ENCODE results near the gene MUC4.
"Not testable (repeated sequence)": the region's sequence is repeated elsewhere in the genome, so short reads cannot be mapped to it uniquely, and the experiment has no call there.

The MUC4 gene

DNA sequence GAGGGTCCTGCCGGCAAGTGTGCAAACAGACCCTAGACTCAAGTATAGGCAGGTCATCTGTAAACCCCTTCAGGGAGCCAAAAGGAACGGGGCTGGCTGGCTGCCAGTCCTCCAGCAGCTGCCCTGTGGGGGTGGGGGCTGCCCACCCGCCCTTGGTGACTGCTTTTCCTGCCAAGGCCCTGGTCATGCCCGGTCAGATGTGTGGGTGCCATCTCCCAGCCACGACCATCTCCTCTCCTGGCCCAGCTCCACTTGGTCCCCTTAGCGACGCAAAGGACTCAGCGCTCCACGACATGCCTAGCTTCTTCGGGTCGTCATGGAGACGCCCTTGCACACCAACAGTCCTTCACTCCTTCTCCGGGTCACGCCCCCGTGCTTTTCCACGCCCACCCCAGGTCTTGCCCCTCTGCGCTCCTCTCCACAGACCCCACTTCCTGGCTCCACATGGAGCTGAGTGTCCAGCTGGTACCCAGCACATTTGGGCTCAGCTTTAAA is 2.4 kb downstream of the MUC4 start:
- DNase-seq, result no peak

DNA sequence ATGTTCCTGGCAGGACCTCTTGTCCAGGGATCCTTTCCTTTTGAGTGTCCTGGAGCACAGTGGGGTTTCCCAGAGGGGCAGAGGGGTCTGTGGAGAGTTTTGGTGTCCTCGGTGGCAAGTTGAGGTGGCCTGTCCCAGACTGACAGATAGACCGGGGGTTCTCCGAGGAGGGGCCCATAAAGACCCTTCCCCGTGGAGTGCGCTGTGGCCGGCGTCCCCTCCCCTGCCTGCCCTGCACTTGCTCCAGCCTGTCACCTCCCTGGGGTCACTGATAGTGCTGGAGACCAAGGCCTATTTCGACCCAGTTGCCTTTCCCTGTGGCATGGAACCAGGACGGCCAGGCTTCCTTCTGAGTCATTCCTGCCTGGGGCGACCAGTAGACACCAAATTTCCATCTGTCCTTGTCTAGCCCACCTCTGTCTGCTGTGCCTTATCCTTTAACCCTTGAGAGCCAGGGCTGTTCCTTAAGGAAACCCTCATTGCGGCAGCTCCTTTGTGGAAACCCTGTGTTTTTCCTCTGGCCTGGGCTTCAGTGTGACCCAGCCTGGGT is 2.9 kb downstream of the MUC4 start:
- no peak for DNase-seq

DNA sequence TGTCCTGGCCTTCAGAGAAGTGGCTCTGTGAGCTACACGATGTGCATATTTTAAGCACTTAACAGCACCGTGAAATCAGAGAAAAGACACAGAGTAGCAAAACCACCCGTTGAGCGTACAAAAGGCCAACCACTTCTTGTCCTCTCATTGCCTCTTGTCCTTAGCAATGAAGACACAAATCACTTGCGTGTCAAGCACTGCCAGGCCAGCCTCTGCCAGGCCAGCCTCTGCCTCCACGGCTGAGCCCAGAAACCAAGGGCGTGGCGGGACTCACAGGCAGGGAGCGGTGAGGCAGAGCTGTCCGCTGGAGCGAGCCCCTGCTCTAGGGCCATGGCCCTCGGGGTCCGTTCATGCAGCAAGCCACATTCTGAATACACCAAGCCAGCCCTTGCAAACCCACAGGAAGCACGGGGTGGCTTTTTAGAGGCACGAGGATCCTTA is 4.0 kb downstream of the MUC4 start:
- DNase-seq, result no peak

DNA sequence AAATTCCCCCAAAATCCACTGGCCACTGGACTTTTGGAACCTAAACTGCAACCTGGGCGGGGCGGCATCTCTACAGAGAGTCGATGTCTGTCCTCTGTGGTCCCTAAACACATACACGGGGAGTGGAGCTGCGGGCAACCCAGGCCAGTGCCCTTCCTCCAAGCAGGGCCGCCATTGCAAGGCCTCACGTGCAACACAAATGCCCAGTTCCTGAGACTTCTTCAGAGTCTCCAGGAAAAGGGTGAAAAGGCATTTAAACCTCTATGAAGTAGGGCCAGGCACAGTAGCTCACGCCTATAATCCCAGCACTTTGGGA is 4.9 kb downstream of the MUC4 start:
- DNase-seq, result no peak

DNA sequence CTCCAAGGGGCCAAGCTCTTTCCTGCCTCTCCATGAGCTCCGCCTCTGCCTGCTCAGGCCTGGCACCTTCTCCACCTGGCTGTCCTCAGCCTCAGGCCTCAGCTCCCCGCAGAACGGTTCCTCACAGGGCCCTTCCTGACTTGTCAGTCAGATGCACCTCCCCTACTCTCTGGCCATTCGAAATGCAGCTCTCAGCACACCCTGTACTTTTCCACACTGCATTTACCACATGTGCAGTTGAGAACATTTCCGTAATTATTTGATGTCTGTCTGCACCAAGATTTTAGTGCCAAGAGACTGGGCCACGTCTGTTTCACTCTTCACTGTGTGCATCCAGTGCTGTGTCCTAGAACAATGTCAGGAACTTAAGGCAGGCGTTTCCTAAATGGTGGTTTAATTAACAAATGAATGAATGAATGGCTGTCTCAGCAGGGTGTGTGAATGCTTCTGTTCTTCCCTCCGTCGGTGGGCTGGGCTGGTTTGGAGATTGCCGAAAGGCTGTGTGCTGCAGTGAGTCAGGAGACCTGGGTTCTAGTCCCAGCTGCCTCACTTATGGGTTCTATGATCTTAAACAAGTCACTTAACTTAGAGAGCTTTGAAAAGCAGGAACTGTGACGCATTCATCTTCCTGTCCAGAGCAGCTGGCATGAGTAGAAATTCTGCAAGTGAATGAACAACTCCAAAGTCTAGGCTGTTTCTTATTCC is 5.4 kb downstream of the MUC4 start:
- no peak for DNase-seq

DNA sequence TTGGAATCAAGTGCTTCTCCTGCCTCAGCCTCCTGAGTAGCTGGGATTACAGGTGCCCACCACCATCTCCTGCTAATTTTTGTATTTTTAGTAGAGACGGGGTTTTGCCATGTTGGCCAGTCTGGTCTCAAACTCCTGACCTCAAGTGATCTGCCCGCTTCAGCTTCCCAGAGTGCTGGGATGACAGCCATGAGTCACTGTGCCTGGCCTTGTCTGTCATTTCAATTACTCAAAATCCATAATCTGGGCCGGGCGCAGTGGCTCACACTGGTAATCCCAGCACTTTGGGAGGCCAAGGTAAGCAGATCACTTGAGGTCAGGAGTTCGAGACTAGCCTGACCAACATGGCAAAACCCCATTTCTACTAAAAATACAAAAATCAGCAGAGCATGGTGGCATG is 6.1 kb downstream of the MUC4 start:
- not testable (repeated sequence) for DNase-seq

DNA sequence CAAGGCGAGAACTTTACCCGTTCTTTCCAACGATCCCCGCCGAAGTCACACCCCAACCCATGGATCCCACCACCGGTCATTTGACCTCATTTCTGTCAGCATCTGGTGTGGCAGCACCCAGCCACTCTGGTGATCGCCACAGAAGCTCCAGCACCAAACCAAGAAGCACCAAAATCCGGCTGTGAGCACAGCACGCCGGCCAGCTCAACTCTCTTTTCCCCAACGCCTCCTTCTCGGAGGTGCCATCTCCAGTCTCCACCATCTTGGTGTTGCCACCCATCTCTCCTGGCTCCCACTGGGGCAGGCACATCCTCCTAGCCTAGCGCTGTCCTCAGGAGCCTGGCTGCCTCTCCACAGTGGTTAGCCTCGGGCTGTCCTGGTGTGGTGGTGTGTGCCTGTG is 6.5 kb downstream of the MUC4 start:
- no peak for DNase-seq

DNA sequence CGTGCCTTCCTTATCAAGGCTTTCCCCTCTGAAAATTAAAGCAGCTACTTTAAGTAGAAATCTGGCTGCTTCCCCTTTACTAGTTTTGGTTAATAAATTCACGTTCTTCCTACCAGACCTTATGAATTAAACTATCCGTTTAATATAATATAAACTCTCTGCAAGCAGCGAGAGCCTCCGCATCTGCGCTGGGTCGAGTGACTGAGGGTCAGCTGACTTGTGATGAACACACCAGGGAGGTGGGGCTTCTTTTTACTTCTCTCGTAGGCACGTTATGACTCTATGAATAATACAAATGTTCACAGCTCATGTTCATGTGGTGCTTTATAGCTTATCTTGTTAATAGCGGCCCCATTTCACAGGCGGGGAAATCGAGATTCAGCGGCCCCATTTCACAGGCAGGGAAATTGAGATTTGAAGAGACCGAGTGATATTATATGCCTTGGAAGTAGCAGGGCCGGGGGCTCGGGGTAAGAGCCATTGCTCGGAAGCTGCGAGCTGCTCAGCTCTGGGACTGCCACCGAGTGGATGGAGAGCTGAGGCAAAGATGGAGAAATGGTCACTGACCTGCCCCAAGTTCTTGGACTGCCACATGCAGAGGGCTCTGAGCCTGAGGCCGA is 8.3 kb downstream of the MUC4 start:
- no peak for DNase-seq

DNA sequence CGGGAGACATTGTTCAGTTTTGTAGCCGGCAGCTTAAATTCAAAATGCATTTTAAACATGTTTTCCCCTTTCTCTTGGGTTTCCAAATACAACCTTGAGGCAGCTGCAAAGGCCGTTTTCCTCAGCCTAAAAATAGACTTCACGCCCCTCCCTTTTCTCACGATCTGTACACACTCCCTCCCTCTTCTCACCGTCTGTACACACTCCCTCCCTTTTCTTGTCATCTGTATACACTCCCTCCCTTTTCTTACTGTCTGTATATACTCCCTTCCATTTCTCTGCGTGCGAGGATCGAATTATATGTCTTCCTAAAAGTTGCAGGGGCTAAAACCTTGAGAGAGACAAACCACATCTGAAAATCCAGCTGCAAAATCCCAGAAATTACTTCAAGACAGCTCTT is 8.9 kb downstream of the MUC4 start:
- DNase-seq, result no peak

DNA sequence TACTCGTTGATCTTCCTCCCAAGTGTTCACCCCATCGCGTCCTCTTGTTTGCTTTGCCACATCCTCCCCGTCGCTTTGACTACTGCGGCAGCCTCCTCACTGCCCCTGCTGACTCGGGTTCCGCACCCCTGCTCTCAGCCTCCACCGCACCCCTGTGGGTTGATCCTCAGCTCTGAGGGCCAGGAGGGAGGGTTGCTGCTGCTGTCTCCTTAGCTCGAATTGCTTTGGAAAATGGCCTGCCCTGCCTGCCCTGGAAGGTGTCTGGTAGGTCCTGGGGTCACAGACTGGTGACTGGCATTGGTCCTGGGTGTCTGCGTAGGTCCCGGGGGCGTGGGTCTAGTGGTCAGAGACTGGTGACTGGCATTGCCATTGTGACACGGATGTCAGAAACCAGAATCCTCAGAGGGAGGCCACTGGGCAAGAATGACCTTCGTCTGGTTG is 9.4 kb downstream of the MUC4 start:
- no peak for DNase-seq

DNA sequence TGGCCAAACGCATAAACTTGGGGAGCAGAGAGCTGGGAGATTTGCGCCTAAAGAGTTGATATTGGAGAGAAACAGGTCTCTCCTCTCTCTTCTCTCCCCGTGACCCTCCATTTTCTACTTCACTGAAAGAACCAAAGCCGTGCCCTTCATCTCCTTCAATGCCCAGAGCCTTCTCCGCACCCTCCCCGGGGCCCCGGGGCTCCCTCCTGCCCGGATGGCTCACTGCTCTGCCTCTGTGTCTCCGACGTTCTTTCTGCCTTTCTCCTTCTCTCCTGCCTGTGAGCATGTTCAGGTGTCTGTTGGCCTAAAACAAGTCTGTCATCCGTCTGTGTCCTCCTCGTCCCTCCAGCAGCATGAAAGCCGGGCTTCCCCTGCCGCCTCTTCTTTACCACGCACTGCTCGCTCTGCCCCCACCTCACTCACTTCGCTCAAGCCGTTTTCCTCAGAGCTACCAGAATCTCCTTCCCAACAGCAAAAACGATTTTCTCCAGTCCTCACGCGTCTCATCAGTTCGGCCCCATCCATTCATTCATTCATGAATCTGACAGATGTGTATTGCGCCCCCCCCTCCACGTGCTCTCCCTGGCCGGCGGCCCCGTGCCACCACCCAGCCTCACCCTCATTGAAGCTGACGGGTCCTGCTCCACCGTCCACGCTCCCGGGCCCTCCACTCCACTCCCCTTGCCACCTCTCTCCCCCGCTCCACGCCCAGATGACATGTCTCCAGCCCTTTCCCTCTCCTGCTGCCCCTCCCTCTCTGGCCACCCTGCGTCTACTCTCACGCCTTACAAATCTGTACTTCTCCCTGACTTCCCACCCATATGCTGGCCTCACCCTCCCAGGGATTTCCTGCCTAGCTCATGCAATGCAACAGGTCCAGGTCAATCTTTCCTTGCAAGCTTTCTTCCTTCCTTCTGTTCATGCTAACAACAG is 10.2 kb downstream of the MUC4 start:
- no peak for DNase-seq

DNA sequence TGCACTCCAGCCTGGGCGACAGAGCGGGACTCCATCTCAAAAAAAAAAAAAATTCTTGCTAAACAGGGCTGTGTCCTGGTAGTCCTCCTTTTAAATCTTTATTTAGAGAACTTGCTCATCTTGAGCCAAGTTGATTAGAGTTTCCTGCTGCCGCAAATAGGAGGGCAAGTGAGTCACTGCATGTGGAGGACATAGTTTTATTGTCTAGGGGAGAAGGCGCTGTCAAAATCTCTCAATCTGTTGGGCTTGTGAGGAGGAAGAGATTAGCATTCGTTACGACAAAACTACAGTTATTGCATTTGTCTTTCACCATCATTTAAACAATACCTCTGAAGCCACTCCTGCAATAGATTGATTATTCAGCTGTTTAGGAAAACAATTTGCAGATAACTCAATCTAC is 11.5 kb downstream of the MUC4 start:
- DNase-seq, result no peak

DNA sequence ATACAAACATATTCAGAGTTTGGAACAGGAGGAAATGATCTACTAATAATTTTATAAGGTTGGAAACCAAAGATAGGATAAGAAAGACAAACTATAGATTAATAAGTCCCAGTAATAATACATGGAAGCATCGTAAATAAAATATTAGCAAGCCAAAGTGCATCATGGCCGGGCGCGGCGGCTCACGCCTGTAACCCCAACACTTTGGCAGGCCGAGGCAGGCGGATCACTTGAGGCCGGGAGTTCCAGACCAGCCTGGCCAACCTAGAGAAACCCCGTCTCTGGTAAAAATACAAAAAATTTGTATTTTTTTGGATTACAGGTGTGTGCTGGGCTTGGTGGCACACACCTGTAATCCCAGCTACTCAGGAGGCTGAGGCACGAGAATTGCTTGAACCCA is 14.9 kb downstream of the MUC4 start:
- no peak for DNase-seq

DNA sequence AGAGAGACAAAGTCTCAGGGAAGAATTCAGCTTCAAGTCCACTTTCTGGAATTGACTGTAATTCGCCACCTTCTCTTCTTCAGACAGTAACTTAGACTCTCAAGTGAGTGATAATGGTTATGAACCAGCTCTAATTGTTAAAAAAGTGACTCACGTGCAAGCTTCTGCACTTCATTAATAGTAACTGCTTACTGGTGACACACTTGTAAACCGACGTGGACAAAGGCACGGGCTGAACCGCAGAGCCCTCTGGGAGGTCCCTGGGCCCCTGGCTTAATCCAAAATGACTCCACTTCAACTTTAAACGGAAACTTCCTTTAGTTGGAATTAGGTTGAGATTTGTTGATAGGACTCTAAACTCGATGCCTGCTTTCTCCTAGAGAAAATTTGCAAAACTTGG is 17.0 kb downstream of the MUC4 start:
- no peak for DNase-seq

DNA sequence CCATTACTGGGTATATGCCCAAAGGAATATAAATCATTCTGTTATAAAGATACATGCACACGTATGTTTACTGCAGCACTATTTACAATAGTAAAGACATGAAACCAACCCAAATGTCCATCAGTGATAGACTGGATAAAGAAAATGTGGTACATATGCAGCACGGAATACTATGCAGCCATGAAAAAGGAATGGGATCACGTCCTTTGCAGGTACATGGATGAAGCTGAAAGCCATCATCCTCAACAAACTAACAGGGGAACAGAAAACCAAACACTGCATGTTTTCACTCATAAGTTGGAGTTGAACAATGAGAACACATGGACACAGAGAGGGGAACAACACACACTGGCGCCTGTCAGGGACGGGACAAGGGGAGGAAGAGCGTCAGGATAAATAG is 19.1 kb downstream of the MUC4 start:
- DNase-seq, result not testable (repeated sequence)

DNA sequence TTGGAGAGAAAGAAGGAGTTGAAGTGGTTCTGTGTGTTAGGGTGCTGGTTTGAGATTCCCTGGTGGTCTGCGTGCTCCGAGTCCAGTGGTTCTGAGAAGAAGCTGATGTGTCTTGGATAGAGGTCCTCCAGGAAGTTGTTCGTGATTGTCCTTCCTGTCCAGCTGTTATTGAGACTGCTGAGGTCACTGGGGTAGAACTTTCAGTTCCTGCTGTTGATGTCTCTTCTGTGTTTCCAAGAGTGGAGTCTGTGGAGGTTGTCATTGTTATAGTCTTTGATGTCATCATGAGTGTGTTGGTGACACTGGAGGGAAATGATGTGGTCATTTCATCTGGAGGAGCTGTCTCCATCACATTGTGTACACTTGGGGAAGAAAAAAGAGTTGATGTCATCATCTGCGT is 20.8 kb downstream of the MUC4 start:
- no peak for DNase-seq

DNA sequence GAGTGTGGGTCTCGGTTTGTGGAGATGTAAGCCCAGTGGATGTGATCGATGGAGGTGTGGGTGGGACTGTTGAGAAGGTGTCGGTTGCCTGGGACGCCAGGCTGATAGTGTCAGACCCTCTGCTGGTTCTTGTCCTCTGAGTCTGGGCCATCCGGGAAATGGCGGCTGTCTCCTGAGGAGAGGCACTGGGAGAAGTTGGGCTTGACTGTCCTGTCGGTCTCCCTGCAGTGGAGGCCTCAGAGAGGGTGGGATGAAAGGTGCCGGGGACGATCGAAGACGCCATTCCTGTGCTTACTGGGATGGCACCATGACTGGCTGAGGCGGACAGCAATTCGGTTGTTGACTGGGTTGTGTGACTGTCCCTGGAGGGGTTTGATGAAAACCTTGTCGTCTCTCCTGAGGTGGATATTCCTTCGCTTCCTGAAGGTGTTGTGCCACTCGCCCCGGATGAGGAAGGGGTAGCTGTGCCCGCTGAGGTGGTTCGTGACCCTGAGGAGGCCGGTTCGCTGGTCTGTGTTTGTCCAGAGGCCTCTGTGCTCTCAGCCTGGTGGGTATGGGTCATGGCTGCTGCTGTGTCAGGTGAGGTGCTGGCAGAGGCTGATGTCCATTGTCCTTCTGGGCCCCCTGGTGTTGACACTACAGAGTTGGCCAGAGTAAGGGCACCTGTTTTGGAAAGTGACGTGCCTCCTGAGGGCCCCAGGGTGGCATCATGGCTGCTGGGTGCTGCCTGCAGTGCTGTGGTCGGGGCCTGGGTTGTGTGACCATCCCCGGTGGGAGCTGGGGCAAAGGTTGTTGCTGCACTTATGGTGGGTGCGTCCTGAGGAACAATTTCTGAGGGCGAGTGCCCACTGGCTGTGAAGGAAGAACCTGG is 22.8 kb downstream of the MUC4 start:
- DNase-seq, result no peak

DNA sequence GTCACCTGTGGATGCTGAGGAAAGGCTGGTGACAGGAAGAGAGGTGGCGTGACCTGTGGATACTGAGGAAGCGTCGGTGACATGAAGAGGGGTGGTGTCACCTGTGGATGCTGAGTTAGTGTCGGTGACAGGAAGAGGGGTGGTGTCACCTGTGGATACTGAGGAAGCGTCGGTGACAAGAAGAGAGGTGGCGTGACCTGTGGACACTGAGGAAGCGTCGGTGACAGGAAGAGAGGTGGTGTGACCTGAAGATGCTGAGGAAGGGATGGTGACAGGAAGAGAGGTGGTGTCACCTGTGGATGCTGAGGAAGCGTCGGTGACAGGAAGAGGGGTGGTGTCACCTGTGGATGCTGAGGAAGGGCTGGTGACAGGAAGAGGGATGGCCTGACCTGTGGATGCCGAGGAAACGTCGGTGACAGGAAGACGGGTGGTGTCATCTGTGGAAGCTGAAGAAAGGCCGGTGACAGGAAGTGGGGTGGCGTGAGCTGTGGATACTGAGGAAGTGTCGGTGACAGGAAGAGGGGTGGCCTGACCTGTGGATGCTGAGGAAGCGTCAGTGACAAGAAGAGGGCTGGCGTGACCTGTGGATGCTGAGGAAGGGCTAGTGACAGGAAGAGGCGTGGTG is 25.8 kb downstream of the MUC4 start:
- DNase-seq, result not testable (repeated sequence)

DNA sequence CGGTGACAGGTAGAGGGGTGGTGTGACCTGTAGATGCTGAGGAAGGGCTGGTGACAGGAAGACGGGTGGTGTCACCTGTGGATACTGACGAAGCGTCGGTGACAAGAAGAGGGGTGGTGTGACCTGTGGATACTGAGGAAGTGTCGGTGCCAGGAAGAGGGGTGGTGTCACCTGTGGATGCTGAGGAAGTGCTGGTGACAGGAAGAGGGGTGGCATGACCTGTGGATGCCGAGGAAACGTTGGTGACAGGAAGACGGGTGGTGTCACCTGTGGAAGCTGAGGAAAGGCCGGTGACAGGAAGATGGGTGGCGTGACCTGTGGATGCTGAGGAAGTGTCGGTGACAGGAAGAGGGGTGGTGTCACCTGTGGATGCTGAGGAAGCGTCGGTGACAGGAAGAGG is 27.7 kb downstream of the MUC4 start:
- DNase-seq, result not testable (repeated sequence)

DNA sequence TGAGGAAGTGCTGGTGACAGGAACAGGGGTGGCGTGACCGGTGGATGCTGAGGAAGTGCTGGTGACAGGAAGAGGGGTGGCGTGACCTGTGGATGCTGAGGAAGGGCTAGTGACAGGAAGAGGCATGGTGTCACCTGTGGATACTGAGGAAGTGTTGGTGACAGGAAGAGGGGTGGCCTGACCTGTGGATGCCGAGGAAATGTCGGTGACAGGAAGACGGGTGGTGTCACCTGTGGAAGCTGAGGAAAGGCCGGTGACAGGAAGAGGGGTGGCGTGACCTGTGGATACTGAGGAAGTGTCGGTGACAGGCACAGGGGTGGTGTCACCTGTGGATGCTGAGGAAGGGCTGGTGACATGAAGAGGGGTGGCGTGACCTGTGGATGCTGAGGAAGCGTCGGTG is 30.5 kb downstream of the MUC4 start:
- not testable (repeated sequence) for DNase-seq

DNA sequence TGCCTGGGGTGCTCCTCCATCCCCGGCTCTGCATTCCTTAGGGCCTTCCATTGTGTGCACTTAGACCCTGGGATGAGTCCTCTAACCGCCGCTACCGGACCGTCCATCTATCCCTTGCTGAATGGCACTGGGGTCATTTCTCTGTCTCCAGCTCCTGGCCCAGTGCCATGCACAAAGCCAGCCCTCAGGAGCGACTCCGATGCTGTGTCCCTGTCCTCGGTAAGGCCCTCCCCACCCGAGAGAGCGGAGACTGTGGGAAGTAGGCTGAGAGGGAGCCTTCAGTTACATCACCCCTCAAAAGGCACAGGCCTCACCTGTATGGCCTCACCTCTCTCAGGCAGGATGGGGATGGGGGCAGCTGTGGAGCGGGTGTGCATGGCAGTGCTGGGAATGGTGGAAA is 33.8 kb downstream of the MUC4 start:
- no peak for DNase-seq

DNA sequence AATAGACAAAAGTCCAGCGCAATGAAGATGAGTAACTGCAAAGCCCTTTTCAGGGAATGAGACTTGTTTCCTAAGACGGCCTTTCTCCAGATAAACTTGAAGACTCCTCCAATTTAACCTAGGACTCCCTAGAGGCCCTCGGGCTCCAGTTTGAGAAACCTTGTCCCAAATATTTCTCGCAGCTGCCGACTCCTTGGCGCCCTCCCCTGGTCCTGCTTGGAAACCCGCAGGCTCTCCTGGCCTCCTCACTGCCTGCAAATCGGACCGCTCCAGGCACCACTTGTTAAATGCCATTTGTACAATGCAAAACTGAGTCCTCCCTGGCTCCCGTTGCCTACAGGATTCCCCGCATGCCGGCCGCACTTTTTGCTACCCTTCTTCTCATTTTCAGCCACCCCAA is 36.8 kb downstream of the MUC4 start:
- no peak for DNase-seq

Data from activated CD4-positive, alpha-beta T cell treated with anti-CD3 and anti-CD28 coated beads, Interleukin-2, amount 50 U/mL, for 4 hours (primary cell).